ENCODE results near the gene TP53BP2.

GRCh38 chr1:223872308-223872901 is 26.7 kb upstream of the TP53BP2 start:
- no peak for TF ChIP-seq CTCF (IDR thresholded peaks at IDR 0.05)
- TF ChIP-seq POLR2A (IDR thresholded peaks at IDR 0.05) = no peak

Measured in uterus (tissue), 2 donors.